DMS53 treated with DMSO at 0.1 percent for 48 hours (cell line): ENCODE results near the gene PGPEP1.

Experiments
- DNase-seq: peaks from one replicate; lab custom pipeline; 2025; ENCODE audit not compliant: unreplicated experiment; lab: John Stamatoyannopoulos, UW

Gene PGPEP1

DNA sequence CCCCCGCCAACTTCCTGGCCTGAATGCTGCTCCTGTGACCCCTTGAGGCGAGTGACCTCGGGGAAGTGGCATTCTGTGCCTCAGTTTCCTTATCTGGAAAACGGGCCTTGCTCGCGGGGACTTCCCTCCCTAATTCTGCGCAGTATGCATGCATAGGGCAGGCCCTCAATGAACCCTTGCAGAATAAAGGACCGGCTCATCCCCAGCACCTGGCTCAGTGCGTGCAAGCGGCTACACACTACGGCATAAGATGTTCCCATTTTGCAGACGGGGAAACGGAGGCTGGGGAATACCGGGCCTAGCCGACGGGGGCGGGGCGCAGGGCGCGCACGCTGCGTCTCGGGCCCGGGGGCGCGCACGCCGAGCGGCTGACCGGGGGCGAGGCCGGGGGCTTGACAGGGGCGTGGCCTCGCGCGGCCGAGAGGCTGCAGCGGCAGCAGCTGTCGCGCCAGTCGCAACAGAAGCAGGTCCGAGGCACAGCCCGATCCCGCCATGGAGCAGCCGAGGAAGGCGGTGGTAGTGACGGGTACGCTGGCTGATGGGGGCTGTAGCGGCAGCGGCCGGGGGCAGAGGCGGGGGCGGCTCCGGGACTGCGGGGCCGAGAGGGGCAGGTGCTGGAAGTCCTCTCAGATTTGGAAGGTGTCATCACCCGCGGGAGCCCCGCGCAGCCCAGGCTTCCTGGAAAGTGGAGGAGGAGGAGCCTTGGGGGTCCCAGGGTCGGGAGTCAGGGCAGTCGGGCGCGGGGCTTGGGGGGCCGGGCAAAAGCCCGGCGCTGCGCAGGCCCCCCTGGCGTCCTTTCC lies at the start of gene PGPEP1:
TSS of gene PGPEP1 (plus strand) at position 409 of the 800 bp plus-strand sequence. CDS start at position 493, 84 bp downstream.
- no peak for DNase-seq

GRCh38 chr19:18291019-18291524 lies 49.3 kb upstream of the PGPEP1 start:
- no peak for DNase-seq

DNA sequence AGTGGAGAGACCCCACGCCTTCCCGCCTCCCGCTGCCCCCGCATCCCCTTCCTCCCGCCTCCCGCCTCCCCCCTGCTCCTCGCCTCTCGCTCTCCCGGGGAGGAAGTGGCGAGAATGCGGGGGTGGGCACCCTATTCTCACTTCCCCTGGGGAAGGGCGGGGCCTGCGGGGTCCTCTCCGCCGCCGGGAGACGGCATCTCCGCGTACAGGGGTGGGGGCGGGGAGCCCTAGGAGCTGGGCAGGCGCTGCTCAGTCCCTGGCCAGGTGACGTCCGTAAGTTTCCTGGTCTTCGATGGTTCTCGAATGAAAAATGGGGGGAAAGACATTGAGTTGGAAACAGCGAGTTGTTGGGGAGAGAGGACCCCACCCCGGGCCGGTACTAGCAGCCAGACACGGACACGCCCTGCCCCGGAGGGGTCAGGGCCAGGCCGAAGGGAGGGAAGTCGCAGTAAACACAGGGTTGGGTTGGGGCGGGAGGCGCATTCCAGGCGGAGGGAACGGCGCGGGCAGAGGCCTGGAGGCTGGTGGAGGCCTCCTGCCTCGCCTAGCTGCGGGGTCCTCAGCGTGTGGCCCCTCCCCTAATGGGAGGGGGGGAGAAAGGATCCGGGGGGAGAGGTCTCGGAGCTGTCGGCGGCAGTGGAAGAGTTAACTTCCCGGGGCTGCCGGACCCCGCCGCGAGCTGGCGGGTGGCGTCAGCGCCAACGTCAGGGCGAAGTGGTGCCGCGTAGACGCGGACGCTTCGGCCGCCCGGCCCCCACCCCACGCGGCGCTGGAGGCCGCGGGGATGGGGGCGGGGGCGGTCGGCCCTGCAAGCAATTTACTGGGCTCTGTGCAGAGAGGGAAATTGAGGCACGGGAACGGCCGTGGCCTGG lies 48.6 kb upstream of the PGPEP1 start:
- peak; percentile 22 for DNase-seq

- no peak for DNase-seq
Observed at GRCh38 chr19:18292462-18292809, 48.0 kb upstream of the PGPEP1 start.

GRCh38 chr19:18292810-18293641 lies 47.4 kb upstream of the PGPEP1 start:
- no peak for DNase-seq

DNA sequence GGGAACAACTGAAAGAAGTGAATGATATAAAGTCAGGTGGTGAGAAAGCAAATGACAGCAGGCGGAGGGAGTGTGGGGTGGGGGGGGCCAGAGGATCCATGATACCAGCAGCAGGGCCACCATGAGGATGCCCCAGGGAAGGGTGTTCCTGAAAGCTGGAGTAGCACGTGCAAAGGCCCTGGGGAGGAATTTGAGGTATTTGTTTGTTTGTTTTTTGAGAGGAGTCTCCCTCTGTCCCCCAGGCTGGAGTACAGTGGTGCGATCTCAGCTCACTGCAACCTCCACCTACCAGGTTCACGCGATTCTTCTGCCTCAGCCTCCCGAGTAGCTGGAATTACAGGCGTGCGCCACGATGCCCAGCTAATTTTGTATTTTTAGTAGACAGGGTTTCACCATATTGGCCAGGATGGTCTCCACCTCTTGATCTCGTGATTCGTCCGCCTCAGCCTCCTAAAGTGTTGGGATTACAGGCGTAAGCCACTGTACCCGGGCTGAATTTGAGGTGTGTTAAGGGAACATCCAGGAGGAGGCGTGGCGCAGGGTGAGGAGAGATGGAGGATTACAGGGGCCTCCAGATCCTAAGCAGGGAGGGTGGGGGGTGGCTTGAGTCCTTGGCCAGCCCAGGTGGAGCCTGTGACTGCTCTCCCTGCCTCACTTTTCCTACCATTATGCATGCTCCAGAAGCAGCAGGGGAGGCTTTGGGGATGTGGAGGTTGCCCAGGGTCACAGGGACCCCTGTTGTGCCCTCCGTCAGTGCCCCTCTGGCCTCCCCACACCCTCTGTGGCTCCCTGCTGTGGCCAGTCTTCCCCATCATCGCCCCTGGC lies 46.5 kb upstream of the PGPEP1 start:
- DNase-seq = no peak

DNA sequence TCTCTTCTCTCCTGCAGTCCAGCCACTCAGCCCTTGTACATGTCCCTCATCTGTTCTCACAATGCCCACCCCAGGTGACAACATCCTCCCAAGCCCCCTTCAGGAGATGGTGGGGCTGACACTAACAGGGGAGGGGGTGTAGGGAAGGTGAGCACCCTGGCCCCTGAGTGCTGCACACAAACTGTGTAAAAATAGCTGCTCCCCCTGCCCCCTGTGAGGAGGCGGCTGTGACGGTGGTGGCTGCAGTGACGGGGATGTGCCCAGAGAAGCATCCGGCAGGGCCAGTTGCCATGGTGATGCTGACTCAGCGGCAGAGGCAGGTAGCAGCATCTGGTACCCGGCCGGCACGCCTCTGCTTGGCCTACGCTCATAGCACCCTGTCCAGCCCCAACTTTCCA lies 45.9 kb upstream of the PGPEP1 start:
- DNase-seq = peak; percentile 42

- DNase-seq = no peak
Observed at GRCh38 chr19:18295034-18295451, 45.4 kb upstream of the PGPEP1 start.

- no peak for DNase-seq
Observed at GRCh38 chr19:18297308-18297707, 43.1 kb upstream of the PGPEP1 start.

- no peak for DNase-seq
Observed at GRCh38 chr19:18298601-18299000, 41.8 kb upstream of the PGPEP1 start.

DNA sequence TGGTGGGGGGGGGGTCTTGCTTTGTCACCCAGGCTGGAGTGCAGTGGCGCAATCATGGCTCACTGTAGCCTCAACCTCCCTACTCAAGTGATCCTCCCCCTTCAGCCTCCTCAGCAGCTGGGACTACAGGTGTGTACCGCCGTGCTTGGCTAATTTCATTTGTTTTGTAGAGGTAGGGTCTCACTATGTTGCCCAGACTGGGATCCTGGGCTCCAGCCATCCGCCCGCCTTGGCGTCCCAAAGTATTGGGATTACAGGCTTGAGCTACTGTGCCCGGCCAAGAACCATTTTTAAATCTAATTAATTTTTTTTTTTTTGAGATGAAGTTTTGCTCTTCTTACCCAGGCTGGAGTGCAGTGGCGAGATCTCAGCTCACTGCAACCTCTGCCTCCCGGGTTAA lies 40.7 kb upstream of the PGPEP1 start:
- DNase-seq = no peak

DNA sequence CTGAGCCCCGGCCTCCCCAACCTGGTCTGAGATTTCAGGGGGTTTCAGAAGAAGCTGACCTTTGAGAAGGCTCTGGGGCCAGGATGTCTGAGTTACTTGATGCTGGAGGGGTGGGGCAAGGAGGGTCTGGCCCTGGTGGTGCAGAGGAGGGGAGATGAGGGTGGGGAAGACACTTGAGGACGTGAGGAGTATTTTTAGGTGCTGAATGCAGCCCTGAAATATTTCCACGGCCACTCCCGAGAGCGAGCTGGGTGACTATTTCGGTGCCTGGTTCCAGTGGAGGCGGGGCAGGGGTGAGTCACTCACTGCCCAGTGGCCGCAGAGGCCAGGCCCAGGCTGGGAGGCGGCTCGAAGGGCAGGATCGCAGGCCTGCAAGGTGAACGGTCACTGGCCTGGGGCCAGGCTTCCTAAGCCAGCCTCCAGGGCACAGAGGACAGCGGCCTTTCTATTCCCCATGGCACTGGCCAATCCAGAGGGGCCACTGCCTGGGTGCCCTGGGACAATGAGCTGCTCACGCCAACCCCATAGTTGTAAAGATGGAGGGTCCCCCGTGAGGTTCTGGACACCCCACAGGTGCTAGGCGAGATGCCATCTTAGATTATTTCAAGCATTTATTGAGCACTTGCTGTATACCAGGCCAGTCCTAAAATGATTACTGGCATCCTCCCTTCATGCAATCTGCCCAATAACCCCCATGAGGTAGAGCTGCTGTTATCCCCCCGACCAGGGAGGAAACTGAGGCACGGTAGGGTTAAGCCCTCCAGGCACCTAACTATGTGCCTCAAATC lies 39.3 kb upstream of the PGPEP1 start:
- DNase-seq = no peak

DNA sequence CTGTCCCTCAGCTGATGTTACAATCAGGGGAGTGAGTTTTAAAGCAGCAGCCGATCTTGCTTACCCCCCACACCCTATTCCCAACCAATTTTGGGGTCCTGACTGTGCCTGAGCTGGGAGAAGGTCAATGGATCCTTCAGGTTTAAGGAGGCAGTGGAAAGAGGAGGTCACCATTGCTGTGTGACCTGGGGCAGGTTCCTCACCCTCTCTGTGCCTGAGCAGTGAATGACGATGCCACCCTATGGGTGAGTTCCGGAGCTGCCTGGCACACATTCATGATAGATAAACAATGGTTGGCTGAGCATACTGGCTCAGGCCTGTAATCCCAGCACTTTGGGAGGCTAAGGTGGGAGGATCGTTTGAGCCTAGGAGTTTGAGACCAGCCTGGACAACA lies 38.7 kb upstream of the PGPEP1 start:
- no peak for DNase-seq

DNA sequence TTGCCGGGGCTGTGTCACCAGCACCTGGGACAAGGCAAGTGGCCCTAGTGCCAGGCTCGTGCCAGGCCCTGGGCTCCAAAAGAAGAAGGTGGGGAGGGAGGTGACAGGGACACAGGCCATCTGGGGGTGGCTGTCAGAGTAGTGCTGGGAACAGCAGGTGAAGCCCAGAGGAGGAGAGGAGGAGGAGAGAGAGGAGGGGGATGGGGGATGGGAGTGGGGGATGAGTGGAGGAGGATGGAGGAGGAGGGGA lies 36.3 kb upstream of the PGPEP1 start:
- no peak for DNase-seq

DNA sequence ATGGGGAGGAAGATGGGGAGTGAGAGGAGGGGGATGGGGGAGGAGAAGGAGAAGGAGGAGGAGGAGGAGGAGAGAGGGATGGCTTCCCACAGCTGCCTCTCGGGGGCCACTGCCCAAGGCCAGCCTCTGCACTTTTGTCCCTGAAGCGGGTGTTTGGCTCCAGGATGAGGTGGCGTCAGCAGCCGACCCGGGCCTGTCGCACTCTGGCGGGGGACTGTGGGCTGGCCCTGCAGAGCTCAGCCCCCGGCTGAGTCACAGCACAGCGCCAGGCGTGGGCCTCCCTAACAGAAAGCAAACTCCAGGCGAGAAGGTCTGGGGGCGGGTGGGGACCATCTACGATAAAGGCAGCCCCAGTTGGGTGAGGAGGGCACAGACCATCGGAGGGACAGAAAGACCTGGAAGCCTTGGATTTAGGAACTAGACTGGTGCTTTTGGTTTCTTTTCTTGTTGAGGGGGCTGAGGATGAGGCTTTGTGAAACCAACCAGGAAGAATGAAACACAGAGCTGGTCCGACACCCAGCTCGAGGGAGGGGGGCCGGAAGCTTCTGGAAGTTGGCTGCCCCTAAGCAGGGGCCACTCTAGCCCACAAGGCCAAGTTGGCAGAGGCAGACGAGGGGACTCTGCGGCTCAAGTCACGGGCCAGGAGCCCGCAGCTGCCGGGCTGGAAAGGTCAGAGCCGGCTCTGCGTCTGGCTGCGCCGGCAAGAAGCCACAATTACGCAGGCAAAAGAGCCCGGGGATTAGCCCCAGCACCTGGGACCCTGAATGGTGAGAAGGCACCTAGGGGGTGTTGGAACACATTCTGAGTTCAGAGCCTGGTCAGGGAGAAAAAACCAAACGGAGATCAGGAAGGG lies 35.7 kb upstream of the PGPEP1 start:
- DNase-seq = peak; percentile 64

DNA sequence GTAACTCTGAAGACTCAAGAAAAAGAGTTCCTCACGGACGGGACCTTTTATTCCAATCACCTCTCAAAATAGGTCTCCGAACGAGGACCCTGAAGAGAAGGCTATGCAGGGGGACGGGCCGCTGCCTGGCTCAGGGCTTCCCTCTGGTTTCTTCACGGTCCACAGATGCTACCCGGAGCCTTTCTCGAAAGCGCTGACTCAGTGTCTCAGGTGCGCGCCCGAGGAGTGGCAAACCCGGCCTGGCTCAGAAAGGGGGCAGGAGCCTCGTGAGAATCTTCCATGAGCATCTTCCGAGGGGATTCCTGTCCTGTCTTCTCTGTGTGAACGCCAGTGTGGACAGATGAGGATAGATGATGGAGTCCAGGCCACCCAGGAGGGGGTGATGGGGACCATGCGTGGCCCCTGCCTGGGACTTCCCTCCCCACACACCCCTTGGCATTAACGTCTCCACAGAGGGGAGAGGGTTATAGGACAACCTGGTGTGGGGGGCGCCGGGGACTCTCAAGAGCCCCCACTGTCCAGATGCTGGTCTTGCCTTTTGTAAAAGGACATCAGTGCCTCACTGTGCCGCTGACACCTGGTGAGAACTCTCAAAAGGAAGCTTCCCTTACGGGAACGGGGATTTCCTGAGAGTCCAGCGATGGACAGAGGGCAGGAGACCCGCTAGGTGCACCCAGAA lies 34.0 kb upstream of the PGPEP1 start:
- no peak for DNase-seq

GRCh38 chr19:18306888-18307260 lies 33.5 kb upstream of the PGPEP1 start:
- no peak for DNase-seq

DNA sequence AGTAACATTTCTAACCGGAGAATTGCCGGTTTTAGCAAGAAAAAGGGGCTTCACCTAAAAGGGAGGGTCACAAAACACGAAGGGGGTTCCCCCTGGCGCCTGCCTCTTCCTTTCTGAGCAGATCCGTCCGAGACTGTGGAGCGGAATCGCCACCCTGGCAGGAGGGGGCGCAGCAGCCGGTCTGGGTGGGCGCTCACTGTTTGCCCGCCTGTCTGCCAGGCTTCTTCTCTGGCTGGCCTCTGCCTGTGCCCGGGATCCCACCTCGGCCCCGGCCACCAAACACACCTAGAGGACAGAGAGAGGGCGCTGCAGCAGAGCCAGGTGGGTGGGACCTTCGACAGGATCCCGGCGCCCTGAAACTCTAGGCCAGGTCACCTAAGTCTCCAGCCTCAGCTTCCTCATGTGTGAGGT lies 33.1 kb upstream of the PGPEP1 start:
- DNase-seq = no peak
